H1 (cell line): Measurements from ENCODE around the gene NKPD1. TPM values are rescaled to one million over a fixed set of nuclear protein-coding genes. Genes with fewer than 3 reads are reported as not detected.

Experiments used
- CTCF ChIA-PET: fragments of 300-600 bp; sonication (Branson Sonifier 250); formaldehyde crosslinking; loops from one replicate; lab custom pipeline; 2021; ENCODE audit not compliant: partially characterized antibody; lab: Charles Lee
- POLR2A ChIA-PET: fragments of 300-600 bp; sonication (Branson Sonifier 250); formaldehyde crosslinking; loops from one replicate; lab custom pipeline; 2021; ENCODE audit warnings: inconsistent platforms; ENCODE audit not compliant: partially characterized antibody; lab: Charles Lee
- DNase-seq, 2 experiments: peaks; one replicate each; pipeline versions ENCODE4 v3.0.0 to v3.0.0-alpha.2; 2010 to 2022; ENCODE audit warnings: low spot score in 2 of 2, low read depth in 1 of 2, mixed read lengths in 1 of 2
- FAIRE-seq: peaks from 2 replicates; lab custom pipeline; 2011; peaks lifted over from hg19 to GRCh38; lab: Jason Lieb, UNC
- H2AFZ ChIP-seq: 2 replicates; pipeline ENCODE4 v1.8.1; 2012; ENCODE audit warnings: low read length, inconsistent platforms
- H2AK5ac ChIP-seq: 2 replicates; pipeline ENCODE4 v1.6.1; 2013; ENCODE audit warnings: low read depth, low read length
- H2BK120ac ChIP-seq: replicated peaks from 2 replicates; pipeline ENCODE3; 2013; ENCODE audit warnings: low read depth, low read length, inconsistent platforms
- H2BK12ac ChIP-seq: 2 replicates; pipeline ENCODE4 v1.6.1; 2013; ENCODE audit warnings: low read depth, low read length
- H2BK15ac ChIP-seq: 2 replicates; pipeline ENCODE4 v1.6.1; 2013; ENCODE audit warnings: low read length
- H2BK20ac ChIP-seq: 2 replicates; pipeline ENCODE4 v1.6.1; 2013; ENCODE audit warnings: low read length
- H2BK5ac ChIP-seq: 2 replicates; pipeline ENCODE4 v1.6.1; 2013; ENCODE audit warnings: low read depth, low read length
- H3K14ac ChIP-seq: 2 replicates; pipeline ENCODE4 v1.6.1; 2013; ENCODE audit warnings: inconsistent platforms; ENCODE audit not compliant: insufficient read length
- H3K18ac ChIP-seq: 2 replicates; pipeline ENCODE4 v1.6.1; 2013; ENCODE audit warnings: low read length; ENCODE audit errors: extremely low read depth
- H3K23ac ChIP-seq: 2 replicates; pipeline ENCODE4 v1.6.1; 2013; ENCODE audit warnings: inconsistent platforms; ENCODE audit not compliant: insufficient read length
- H3K23me2 ChIP-seq: 2 replicates; pipeline ENCODE4 v1.6.1; 2013; ENCODE audit warnings: low read depth, low read length
- H3K27ac ChIP-seq: 2 replicates; pipeline ENCODE4 v1.6.1; 2011; ENCODE audit warnings: low read depth, low read length, inconsistent platforms
- H3K27me3 ChIP-seq, 4 experiments: replicated peaks in 1 of 4; 1 replicate in 1 of 4; 2 replicates in 3 of 4; pipeline versions ENCODE4 v1.6.1 to v1.8.1; 2011 to 2013; ENCODE audit warnings: low read length in 3 of 4, mild to moderate bottlenecking in 3 of 4, inconsistent platforms in 2 of 4, mixed read lengths in 2 of 4, moderate library complexity in 1 of 4; ENCODE audit not compliant: control insufficient read depth in 3 of 4, insufficient read depth in 3 of 4; ENCODE audit errors: extremely low read depth in 1 of 4
- H3K36me3 ChIP-seq, 4 experiments: 2 replicates each; pipeline versions ENCODE4 v1.6.1 to v1.8.1; 2011 to 2013; ENCODE audit warnings: mild to moderate bottlenecking in 4 of 4, low read length in 3 of 4, moderate library complexity in 2 of 4, control low read depth in 1 of 4, inconsistent platforms in 1 of 4; ENCODE audit not compliant: insufficient read depth in 4 of 4, control insufficient read depth in 2 of 4
- H3K4ac ChIP-seq: replicated peaks from 2 replicates; pipeline ENCODE3; 2013; ENCODE audit warnings: low read length, low read depth, mixed read lengths, inconsistent platforms; ENCODE audit not compliant: insufficient read length
- H3K4me1 ChIP-seq, 4 experiments: replicated peaks in 1 of 4; 1 replicate in 1 of 4; 2 replicates in 3 of 4; pipeline versions ENCODE4 v1.6.1 to v1.8.1; 2011 to 2013; ENCODE audit warnings: low read length in 3 of 4, inconsistent platforms in 2 of 4, mixed read lengths in 1 of 4; ENCODE audit not compliant: insufficient read depth in 4 of 4, control insufficient read depth in 3 of 4
- H3K4me2 ChIP-seq, 2 experiments: 2 replicates each; pipeline versions ENCODE4 v1.6.1 to v1.8.1; 2011 to 2013; ENCODE audit warnings: low read depth in 2 of 2, low read length in 2 of 2, control low read depth in 1 of 2, inconsistent platforms in 1 of 2, mild to moderate bottlenecking in 1 of 2; ENCODE audit not compliant: insufficient read depth in 1 of 2
- H3K4me3 ChIP-seq, 4 experiments: fragments of 200-600, 300-600 bp in 1 of 4; sonication (generic), shearing (Covaris generic), sonication (Bioruptor Twin) in 1 of 4; 2 replicates each; pipeline versions ENCODE4 v1.5.1 to v1.8.1; 2011 to 2016; ENCODE audit warnings: low read length in 4 of 4, low read depth in 3 of 4, control low read depth in 2 of 4, inconsistent platforms in 2 of 4, mild to moderate bottlenecking in 2 of 4, mixed read lengths in 1 of 4, moderate library complexity in 1 of 4; ENCODE audit not compliant: insufficient read depth in 2 of 4; ENCODE audit errors: extremely low read depth in 1 of 4
- H3K56ac ChIP-seq: replicated peaks from 2 replicates; pipeline ENCODE3; 2013; ENCODE audit warnings: low read depth, mild to moderate bottlenecking, mixed read lengths, low read length, inconsistent platforms; ENCODE audit not compliant: insufficient read length
- H3K79me1 ChIP-seq: 2 replicates; pipeline ENCODE4 v1.6.1; 2013; ENCODE audit warnings: low read depth, low read length, control low read depth
- H3K79me2 ChIP-seq, 2 experiments: 2 replicates each; pipeline versions ENCODE4 v1.6.1 to v1.8.1; 2012 to 2013; ENCODE audit warnings: low read length in 2 of 2, mild to moderate bottlenecking in 2 of 2, inconsistent platforms in 1 of 2; ENCODE audit not compliant: insufficient read depth in 2 of 2, control insufficient read depth in 1 of 2
- H3K9ac ChIP-seq, 4 experiments: replicated peaks in 1 of 4; 1 replicate in 1 of 4; 2 replicates in 3 of 4; pipeline versions ENCODE4 v1.6.1 to v1.8.1; 2011 to 2013; ENCODE audit warnings: low read depth in 3 of 4, low read length in 3 of 4, control low read depth in 2 of 4, mild to moderate bottlenecking in 2 of 4, moderate library complexity in 2 of 4, inconsistent platforms in 1 of 4; ENCODE audit errors: extremely low read depth in 1 of 4
- H3K9me3 ChIP-seq, 2 experiments: 2 replicates each; pipeline versions ENCODE4 v1.6.1 to v1.8.1; 2012 to 2013; ENCODE audit warnings: mild to moderate bottlenecking in 2 of 2, moderate library complexity in 2 of 2, control low read depth in 1 of 2, inconsistent platforms in 1 of 2, low read depth in 1 of 2, low read length in 1 of 2, mixed read lengths in 1 of 2; ENCODE audit not compliant: insufficient read depth in 2 of 2
- H4K20me1 ChIP-seq, 2 experiments: replicated peaks in 1 of 2; 2 replicates each; pipeline versions ENCODE3 to v1.8.1; 2011 to 2013; ENCODE audit warnings: inconsistent platforms in 2 of 2, low read length in 2 of 2, mild to moderate bottlenecking in 1 of 2; ENCODE audit not compliant: insufficient read depth in 2 of 2, control insufficient read depth in 1 of 2
- H4K5ac ChIP-seq: 2 replicates; pipeline ENCODE4 v1.6.1; 2013; ENCODE audit warnings: low read length, low read depth, mixed read lengths, inconsistent platforms; ENCODE audit not compliant: insufficient read length
- H4K8ac ChIP-seq: 2 replicates; pipeline ENCODE4 v1.8.0; 2013; ENCODE audit warnings: mild to moderate bottlenecking, moderate library complexity, low read length, inconsistent platforms; ENCODE audit not compliant: insufficient read depth; ENCODE audit errors: extremely low read depth
- H4K91ac ChIP-seq: replicated peaks from 2 replicates; pipeline ENCODE3; 2013; ENCODE audit warnings: low read length, mixed read lengths, inconsistent platforms; ENCODE audit not compliant: insufficient read length
- ASH2L ChIP-seq: fragments of 200-600, 300-600 bp; sonication (generic); IDR thresholded peaks from one replicate; pipeline ENCODE4 v1.7.1; 2017; ENCODE audit warnings: low read length
- CBX8 ChIP-seq: fragments of 300-800, 300-1000 bp; sonication (generic); IDR thresholded peaks from 2 replicates; pipeline ENCODE4 v1.7.1; 2016; ENCODE audit warnings: low read depth, low read length, borderline replicate concordance
- CEBPB ChIP-seq: IDR thresholded peaks from 2 replicates; pipeline ENCODE4 v1.6.1; 2012; ENCODE audit warnings: low read depth, low read length
- CHD1 ChIP-seq: IDR thresholded peaks from 2 replicates; pipeline ENCODE4 v1.6.1; 2012; ENCODE audit warnings: low read depth, low read length, improper control_type of control experiment
- EGR1 ChIP-seq: IDR thresholded peaks from 2 replicates; pipeline ENCODE4 v1.6.1; 2011; ENCODE audit warnings: low read depth, low read length, borderline replicate concordance
- EZH2 ChIP-seq: fragments of 200-600 bp; sonication (generic); IDR thresholded peaks from 2 replicates; pipeline ENCODE4 v1.7.1; 2012; ENCODE audit warnings: low read depth, mild to moderate bottlenecking, moderate library complexity, low read length, inconsistent platforms; ENCODE audit not compliant: severe bottlenecking
- HDAC6 ChIP-seq: IDR thresholded peaks from one replicate; pipeline ENCODE4 v1.7.1; 2012; ENCODE audit warnings: low read depth, mild to moderate bottlenecking, inconsistent platforms, low read length, moderate library complexity
- PHF8 ChIP-seq: fragments of 200-600 bp; sonication (generic); conservative IDR thresholded peaks from 2 replicates; pipeline ENCODE4 v1.7.1; 2012; ENCODE audit warnings: low read depth, mild to moderate bottlenecking, inconsistent platforms, low read length, moderate library complexity
- POLR2AphosphoS5 ChIP-seq: IDR thresholded peaks from 2 replicates; pipeline ENCODE4 v1.6.1; 2011; ENCODE audit warnings: low read depth, low read length
- RNF2 ChIP-seq: fragments of 200-900, 300-1000 bp; sonication (generic); IDR thresholded peaks from 2 replicates; pipeline ENCODE4 v1.7.1; 2016; ENCODE audit warnings: borderline replicate concordance, low read depth, mild to moderate bottlenecking, antibody characterized with exemption, low read length; ENCODE audit not compliant: poor library complexity, severe bottlenecking; ENCODE audit errors: missing control alignments
- SP2 ChIP-seq: IDR thresholded peaks from 2 replicates; pipeline ENCODE4 v1.6.1; 2012; ENCODE audit warnings: mild to moderate bottlenecking, low read length, inconsistent platforms
- SRF ChIP-seq: IDR thresholded peaks from 2 replicates; pipeline ENCODE4 v1.6.1; 2011; ENCODE audit warnings: mild to moderate bottlenecking, low read depth, low read length, moderate library complexity
- WGBS, 2 experiments: shearing (Covaris generic) in 1 of 2; methylation state at CpG; one replicate each; pipeline versions ENCODE4 v1.1.6 to v1.1.7; 2013 to 2015; ENCODE audit warnings: low lambda C conversion rate in 2 of 2, mixed read lengths in 2 of 2, inconsistent platforms in 1 of 2, low coverage in 1 of 2, missing lambda C conversion rate in 1 of 2; ENCODE audit not compliant: insufficient replicate concordance in 2 of 2, insufficient coverage in 1 of 2, insufficient read length in 1 of 2; ENCODE audit errors: extremely low coverage in 1 of 2, missing lambda C conversion rate in 1 of 2; 5-methylcytosine and 5-hydroxymethylcytosine counted together
- polyA plus RNA-seq, 7 experiments: library from polyadenylated mRNA; depleted of rRNA in 3 of 7; stranded (reverse) in 5 of 7; unstranded in 2 of 7; fragments of >200 nt in 5 of 7; fragments of 200-250 nt in 2 of 7; gene quantifications; 1 replicate in 5 of 7; 2 replicates in 1 of 7; 4 replicates in 1 of 7; pipeline versions ENCODE4 v1.2.1 to v1.2.3, GENCODE V29; 2011 to 2013; ENCODE audit warnings: missing spikeins in 2 of 7, mixed read lengths in 2 of 7
- total RNA-seq: library from RNA; stranded (reverse); fragmentation: NEBNext Ultra II Directional; extraction: Animal tissue kit (Norgen Biotek cat#: 25700); gene quantifications from 2 replicates; pipeline ENCODE4 v1.2.1, GENCODE V29; 2021
- TF ChIP-seq, protein P1 (sequence below): IDR thresholded peaks from 2 replicates; pipeline ENCODE4 v1.6.1; 2011; ENCODE audit warnings: low read depth, mild to moderate bottlenecking, low read length; ENCODE audit not compliant: insufficient read depth

Gene NKPD1
- total and polyA plus RNA-seq, 2 of the 8 experiments (the other 6 are each of a cell fraction or from before 2014, with no cell fraction given), result 0.30 to 0.39 TPM

- peaks cover 0 to 9% of the 10 kb centered on the region in 2 experiments; a peak in 1 of 4 replicates for H3K79me2 ChIP-seq
- H2BK12ac ChIP-seq, result no peak overlapping the region
- H3K4me1 ChIP-seq, result peaks cover 0 to 5% (median 0%) of the 10 kb centered on the region in 4 experiments; a peak in 5 of 7 replicates
- H3K4me3 ChIP-seq, result peak overlapping the region; percentile 68 to 97 (median 88)
- WGBS, 2 experiments, result 69% methylated on average over 6 of the region's 9 CpGs; no CpG with 5 or more reads in 1 of the 2 experiments
- peak overlapping the region; percentile 43 to 91 for H3K4me2 ChIP-seq
- peaks cover 5% of the 10 kb centered on the region for H3K79me1 ChIP-seq
- no peak overlapping the region for H2BK15ac ChIP-seq
- H4K5ac ChIP-seq, result no peak overlapping the region
- peaks cover 2% of the 10 kb centered on the region in 2 experiments for H4K20me1 ChIP-seq
- no peak overlapping the region for H2BK5ac ChIP-seq
- H3K56ac ChIP-seq, result no peak overlapping the region
- FAIRE-seq, result no peak
- CTCF ChIA-PET, result interaction anchor here (0.6 to 2.0 kb wide), 5 partner anchors 16 to 1089 kb away, joined by 3 to 6 read pairs (median 4); no protein-coding TSS in a partner anchor
- no peaks in the 10 kb centered on the region for H3K9me3 ChIP-seq
- H3K14ac ChIP-seq, result no peak overlapping the region
- no peak overlapping the region for H2AFZ ChIP-seq
- peak overlapping the region; percentile 52 for H4K8ac ChIP-seq
- H2BK20ac ChIP-seq, result no peak overlapping the region
- H3K23ac ChIP-seq, result no peak overlapping the region
- no peak overlapping the region for H3K4ac ChIP-seq
- no peaks in the 10 kb centered on the region for H3K27me3 ChIP-seq
- H3K36me3 ChIP-seq, result no peaks in the 10 kb centered on the region
- peaks cover 9% of the 10 kb centered on the region for H3K23me2 ChIP-seq
- no peak overlapping the region for H4K91ac ChIP-seq
- H3K18ac ChIP-seq, result no peak overlapping the region
- H2AK5ac ChIP-seq, result no peak overlapping the region
- DNase-seq, result no peak
- peak overlapping the region in 2 of 4 experiments; percentile 16 to 53; a peak in 3 of 7 replicates for H3K9ac ChIP-seq
- POLR2A ChIA-PET, result interaction anchor here (1.0 to 1.4 kb wide), 4 partner anchors 10 to 88 kb away, joined by 3 to 5 read pairs (median 4); no protein-coding TSS in a partner anchor
- H2BK120ac ChIP-seq, result no peak overlapping the region
- H3K27ac ChIP-seq, result no peak overlapping the region
- TF ChIP-seq CEBPB (no peak), PHF8 (no peak), CHD1 (no peak), ASH2L (no peak), POLR2AphosphoS5 (no peak), SP2 (no peak), SRF (no peak), EGR1 (no peak), CBX8 (no peak), EZH2 (no peak), RNF2 (no peak), HDAC6 (no peak)
- TF ChIP-seq, protein P1, sequence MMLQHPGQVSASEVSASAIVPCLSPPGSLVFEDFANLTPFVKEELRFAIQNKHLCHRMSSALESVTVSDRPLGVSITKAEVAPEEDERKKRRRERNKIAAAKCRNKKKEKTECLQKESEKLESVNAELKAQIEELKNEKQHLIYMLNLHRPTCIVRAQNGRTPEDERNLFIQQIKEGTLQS, result no peak
Measured at GRCh38 chr19:45179892-45180370, 19.1 kb upstream of the NKPD1 start.
